GM12878 (cell line): Measurements from ENCODE around the gene KLC3. TPM values are rescaled to one million over a fixed set of nuclear protein-coding genes. Genes with fewer than 3 reads are reported as not detected.

Experiments
- ATAC-seq: fragments of 200-7000 bp; cut with Tn5 transposase; 3 replicates; pipeline ENCODE4 v1.9.1; 2020; ENCODE audit warnings: mild to moderate bottlenecking, moderate library complexity
- BruUV-seq: library from RNA; stranded (reverse); fragments of 400-500 nt; replicated peaks from 2 replicates; lab custom pipeline; 2021; lab: Mats Ljungman, UMichigan
- CTCF ChIA-PET: fragments of 300-600 bp; sonication (Branson Sonifier 250); formaldehyde crosslinking; extraction: SDS; loops from one replicate; lab custom pipeline; 2021; ENCODE audit warnings: inconsistent platforms; lab: Yijun Ruan, JAX
- POLR2A ChIA-PET: fragments of 350-600 bp; formaldehyde crosslinking; extraction: SDS; loops from one replicate; lab custom pipeline; 2021; ENCODE audit warnings: inconsistent platforms; lab: Charles Lee
- RAD21 ChIA-PET: fragments of 300-600 bp; sonication (Branson Sonifier 250); formaldehyde crosslinking; loops from one replicate; lab custom pipeline; 2023; ENCODE audit warnings: antibody characterized with exemption; ENCODE audit not compliant: unreplicated experiment; lab: Charles Lee
- SMC1A ChIA-PET: fragments of 300-600 bp; sonication (Branson Sonifier 250); formaldehyde crosslinking; loops from one replicate; lab custom pipeline; 2023; ENCODE audit not compliant: unreplicated experiment, uncharacterized antibody; lab: Charles Lee
- DNase-seq: peaks from one replicate; pipeline ENCODE4 v3.0.0-alpha.2; 2011; ENCODE audit warnings: low read depth, low spot score
- FAIRE-seq: peaks from 3 replicates; lab custom pipeline; 2011; peaks lifted over from hg19 to GRCh38; lab: Jason Lieb, UNC
- H2AFZ ChIP-seq: 2 replicates; pipeline ENCODE4 v1.6.0; 2011; ENCODE audit warnings: low read depth, low read length, control low read depth; ENCODE audit not compliant: control insufficient read depth
- H3K27ac ChIP-seq: 2 replicates; pipeline ENCODE4 v1.5.1; 2011; ENCODE audit warnings: control low read depth; ENCODE audit not compliant: control insufficient read depth, insufficient read depth
- H3K27me3 ChIP-seq, 2 experiments: replicated peaks in 1 of 2; 2 replicates each; pipeline versions ENCODE4 v1.6.0 to v1.6.1; 2011; ENCODE audit warnings: low read length in 1 of 2; ENCODE audit not compliant: control insufficient read depth in 2 of 2, insufficient read depth in 2 of 2
- H3K36me3 ChIP-seq, 2 experiments: 2 replicates each; pipeline ENCODE4 v1.5.1; 2011; ENCODE audit warnings: low read length in 1 of 2; ENCODE audit not compliant: control insufficient read depth in 2 of 2, insufficient read depth in 2 of 2
- H3K4me1 ChIP-seq: 2 replicates; pipeline ENCODE4 v1.6.1; 2011; ENCODE audit warnings: mild to moderate bottlenecking, low read length, moderate library complexity, mixed read lengths; ENCODE audit not compliant: control insufficient read depth, insufficient read depth
- H3K4me2 ChIP-seq: 2 replicates; pipeline ENCODE4 v1.6.0; 2011; ENCODE audit warnings: control low read depth; ENCODE audit not compliant: control insufficient read depth, insufficient read depth
- H3K4me3 ChIP-seq: fragments of 200-600 bp; sonication (generic); 2 replicates; pipeline ENCODE4 v1.5.1; 2016
- H3K79me2 ChIP-seq: 2 replicates; pipeline ENCODE4 v1.6.0; 2011; ENCODE audit warnings: low read length; ENCODE audit not compliant: control insufficient read depth, insufficient read depth
- H3K9ac ChIP-seq: 2 replicates; pipeline ENCODE4 v1.8.0; 2011; ENCODE audit warnings: low read length, control low read depth, mixed read lengths; ENCODE audit not compliant: control insufficient read depth, insufficient read depth
- H3K9me3 ChIP-seq: replicated peaks from 3 replicates; pipeline ENCODE4 v1.5.1; 2011; ENCODE audit warnings: mild to moderate bottlenecking, low read length; ENCODE audit not compliant: control insufficient read depth, insufficient read depth
- H4K20me1 ChIP-seq: 2 replicates; pipeline ENCODE4 v1.6.0; 2011; ENCODE audit not compliant: control insufficient read depth, insufficient read depth
- DPF2 ChIP-seq: fragments of 450-650 bp; IDR thresholded peaks from 2 replicates; pipeline ENCODE4 v1.6.1; 2017; ENCODE audit warnings: mild to moderate bottlenecking
- GATAD2B ChIP-seq: fragments of 450-650 bp; conservative IDR thresholded peaks from 2 replicates; pipeline ENCODE4 v1.6.1; 2017; ENCODE audit warnings: low read depth, mild to moderate bottlenecking, moderate library complexity
- HDAC6 ChIP-seq: fragments of 200-600 bp; sonication (generic); IDR thresholded peaks from one replicate; pipeline ENCODE4 v1.8.0; 2017; ENCODE audit warnings: antibody characterized with exemption; ENCODE audit not compliant: unreplicated experiment
- JUND ChIP-seq: IDR thresholded peaks from 2 replicates; pipeline ENCODE4 v1.6.1; 2012; ENCODE audit warnings: low read depth, mild to moderate bottlenecking, low read length, improper control_type of control experiment, moderate library complexity
- RAD21 ChIP-seq: IDR thresholded peaks from 2 replicates; pipeline ENCODE4 v1.6.1; 2011; ENCODE audit warnings: mild to moderate bottlenecking, low read depth, low read length, moderate library complexity; ENCODE audit not compliant: insufficient read depth
- RCOR1 ChIP-seq: conservative IDR thresholded peaks from 2 replicates; pipeline ENCODE4 v1.6.1; 2012; ENCODE audit warnings: low read depth, low read length, improper control_type of control experiment
- TCF7 ChIP-seq: IDR thresholded peaks from 2 replicates; pipeline ENCODE4 v1.6.1; 2014; ENCODE audit warnings: antibody characterized with exemption, borderline replicate concordance
- ZNF274 ChIP-seq: IDR thresholded peaks from one replicate; pipeline ENCODE4 v1.8.0; 2011; ENCODE audit not compliant: insufficient read length, insufficient read depth
- WGBS: methylation state at CpG from one replicate; pipeline ENCODE4 v1.1.6; 2016; ENCODE audit warnings: low lambda C conversion rate; ENCODE audit not compliant: insufficient replicate concordance, insufficient coverage; ENCODE audit errors: missing lambda C conversion rate; 5-methylcytosine and 5-hydroxymethylcytosine counted together
- in situ Hi-C: fragments of 300-500 bp; cut with MboI; formaldehyde crosslinking; loops from 9 replicates; pipeline ENCODE4 v1.14.3; 2018; ENCODE audit warnings: mixed read lengths
- intact Hi-C: fragments of 100-400 bp; cut with micrococcal nuclease; formaldehyde crosslinking; loops from one replicate; pipeline ENCODE4 v1.14.2; 2022; ENCODE audit not compliant: unreplicated experiment
- polyA plus RNA-seq, 11 experiments: library from polyadenylated mRNA; depleted of rRNA in 4 of 11; unstranded in 6 of 11; stranded (reverse) in 5 of 11; fragments of >200 nt; fragmentation: Nextera tagmentation in 4 of 11; fragmentation: Illumina TruSeq in 1 of 11; extraction: Ambion mirVana in 4 of 11; extraction: Trizol in 1 of 11; gene quantifications; 1 replicate in 1 of 11; 2 replicates in 10 of 11; pipeline versions ENCODE4 v1.2.1 to v1.2.3, GENCODE V29; 2011 to 2016; ENCODE audit warnings: inconsistent platforms in 2 of 11, missing spikeins in 2 of 11, low read depth in 1 of 11
- total RNA-seq, 4 experiments: library from RNA; depleted of rRNA in 3 of 4; stranded (reverse); fragments of >200 nt in 3 of 4; fragmentation: Illumina TruSeq in 1 of 4; extraction: Trizol in 1 of 4; gene quantifications; 2 replicates each; pipeline versions ENCODE4 v1.2.1 to v1.2.3, GENCODE V29; 2013 to 2021
- TF ChIP-seq, protein P1 (sequence below): IDR thresholded peaks from 2 replicates; pipeline ENCODE4 v1.6.1; 2011; ENCODE audit warnings: borderline replicate concordance, low read depth, mild to moderate bottlenecking, moderate library complexity, low read length; ENCODE audit not compliant: insufficient read depth, poor library complexity, severe bottlenecking

KLC3 gene
- total and polyA plus RNA-seq, 10 of the 15 experiments (the other 5 are each of a cell fraction or from before 2014, with no cell fraction given) = 0.03 to 0.38 (median 0.28) TPM; not detected in 5

DNA sequence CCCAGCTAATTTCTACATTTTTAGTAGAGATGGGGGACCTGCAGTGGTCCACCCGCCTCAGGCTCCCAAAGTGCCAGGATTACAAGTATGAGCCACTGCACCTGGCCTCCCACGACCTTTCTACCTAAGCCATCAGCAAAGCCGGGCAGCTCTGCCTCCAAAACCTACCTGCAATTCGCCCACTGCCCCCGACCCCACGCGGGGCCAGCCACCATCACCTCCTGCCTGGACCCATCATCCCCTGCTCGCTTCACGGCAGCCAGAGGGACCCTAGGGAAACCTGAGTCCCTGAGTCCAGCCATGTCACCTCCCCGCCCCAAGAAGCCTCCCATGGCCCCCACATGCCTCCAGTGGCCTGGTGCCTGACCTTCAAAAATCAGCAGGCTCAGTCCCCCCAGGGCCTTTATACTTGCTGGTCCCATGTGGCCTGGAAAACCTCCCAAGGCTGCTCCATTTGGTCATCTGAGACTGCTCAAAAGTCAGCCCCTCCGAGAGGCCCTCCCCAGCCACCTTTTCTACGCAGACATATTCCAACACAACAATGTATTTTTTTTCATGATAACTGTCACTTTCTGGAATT lies 17.8 kb downstream of the KLC3 start:
- no peak for ATAC-seq
- CTCF ChIA-PET = no interaction called here
- H3K9me3 ChIP-seq = no peaks in the 10 kb centered on the region
- no peak for FAIRE-seq
- no peak overlapping the region for H2AFZ ChIP-seq
- in situ Hi-C loops = no loop called here
- H3K4me2 ChIP-seq = no peak overlapping the region
- no peaks in the 10 kb centered on the region for H4K20me1 ChIP-seq
- SMC1A ChIA-PET = interaction anchor here (0.6 kb wide), 1 partner anchor 9 kb away, joined by 3 read pairs; no protein-coding TSS in a partner anchor
- no peak overlapping the region for H3K27ac ChIP-seq
- RAD21 ChIA-PET = no interaction called here
- POLR2A ChIA-PET = no interaction called here
- peaks cover 3 to 5% of the 10 kb centered on the region in 2 experiments; a peak in 3 of 4 replicates for H3K36me3 ChIP-seq
- no peak overlapping the region for H3K4me3 ChIP-seq
- no peak for DNase-seq
- no peaks in the 10 kb centered on the region for H3K79me2 ChIP-seq
- 88% methylated on average over 12 of the region's 12 CpGs for WGBS
- intact Hi-C loops = no loop called here
- TF ChIP-seq ZNF274 (no peak), HDAC6 (no peak), RCOR1 (no peak), TCF7 (no peak), GATAD2B (no peak), RAD21 (no peak), DPF2 (no peak)
- TF ChIP-seq, all 136 proteins: peak for 0
- TSS peak; percentile 45 for BruUV-seq
- Histone ChIP-seq H3K9ac (no peak overlapping the region), H3K4me1 (no peaks in the 10 kb centered on the region), H3K27me3 (no peaks in the 10 kb centered on the region)

DNA sequence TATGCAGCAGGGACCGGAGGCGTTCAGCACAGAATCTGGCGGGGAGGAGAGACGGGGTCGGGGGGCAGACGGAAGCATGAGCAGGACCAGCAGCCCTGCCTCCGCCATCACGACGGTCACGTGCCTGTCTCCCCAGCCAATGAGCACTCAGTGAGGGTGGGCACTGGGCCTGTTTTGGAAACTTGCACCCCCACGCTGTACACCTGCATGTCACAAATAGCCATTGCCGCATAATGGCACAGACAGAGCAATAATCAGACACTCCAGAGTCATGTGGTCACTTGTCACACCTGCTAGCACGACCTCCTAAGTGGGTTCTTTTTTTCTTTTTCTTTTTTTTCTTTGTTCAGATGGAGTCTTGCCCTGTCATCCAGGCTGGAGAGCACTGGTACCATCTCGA lies 21.1 kb downstream of the KLC3 start:
- POLR2A ChIA-PET = interaction anchor here (0.6 kb wide), 1 partner anchor 14 kb away, joined by 3 read pairs; no protein-coding TSS in a partner anchor
- FAIRE-seq (no peak), ATAC-seq (no peak), DNase-seq (no peak)
- Histone ChIP-seq H3K27ac (no peak overlapping the region), H2AFZ (no peak overlapping the region), H3K27me3 (no peaks in the 10 kb centered on the region), H3K4me2 (no peak overlapping the region), H3K4me3 (no peak overlapping the region), H3K9me3 (no peaks in the 10 kb centered on the region), H3K36me3 (peaks cover 0 to 5% of the 10 kb centered on the region in 2 experiments; a peak in 2 of 4 replicates), H3K4me1 (no peaks in the 10 kb centered on the region), H3K79me2 (no peaks in the 10 kb centered on the region), H3K9ac (no peak overlapping the region), H4K20me1 (no peaks in the 10 kb centered on the region)
- RAD21 ChIA-PET = no interaction called here
- TF ChIP-seq, protein P1, sequence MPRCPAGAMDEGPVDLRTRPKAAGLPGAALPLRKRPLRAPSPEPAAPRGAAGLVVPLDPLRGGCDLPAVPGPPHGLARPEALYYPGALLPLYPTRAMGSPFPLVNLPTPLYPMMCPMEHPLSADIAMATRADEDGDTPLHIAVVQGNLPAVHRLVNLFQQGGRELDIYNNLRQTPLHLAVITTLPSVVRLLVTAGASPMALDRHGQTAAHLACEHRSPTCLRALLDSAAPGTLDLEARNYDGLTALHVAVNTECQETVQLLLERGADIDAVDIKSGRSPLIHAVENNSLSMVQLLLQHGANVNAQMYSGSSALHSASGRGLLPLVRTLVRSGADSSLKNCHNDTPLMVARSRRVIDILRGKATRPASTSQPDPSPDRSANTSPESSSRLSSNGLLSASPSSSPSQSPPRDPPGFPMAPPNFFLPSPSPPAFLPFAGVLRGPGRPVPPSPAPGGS = peak; percentile 63
- no peak for TF ChIP-seq JUND
- no TSS peak for BruUV-seq
- SMC1A ChIA-PET = no interaction called here
- in situ Hi-C loops (no loop called here), intact Hi-C loops (no loop called here)
- 88% methylated on average over 14 of the region's 14 CpGs for WGBS
- CTCF ChIA-PET = no interaction called here
